Right lobe of liver (tissue), 4 donors: ENCODE results near the gene KMT2C.

Source experiments
- CTCF ChIP-seq, 4 donors: fragments of 200-600 bp in 3 of 4; fragments of 450-650 bp in 1 of 4; IDR thresholded peaks; one replicate each; pipeline versions ENCODE4 v1.5.1 to v1.8.0; 2016 to 2022; ENCODE audit warnings: antibody characterized with exemption in 4 of 4, mild to moderate bottlenecking in 2 of 4
- POLR2A ChIP-seq: fragments of 450-650 bp; IDR thresholded peaks from one replicate; pipeline ENCODE4 v1.6.1; 2017; ENCODE audit warnings: antibody characterized with exemption, mild to moderate bottlenecking
- donor health status: DM: no; HTN: no; CAD: no.
- donor health status: DM: no; HTN: no; CAD: no.
- donor health status: DM: no; HTN: yes; CAD: no.

- TF ChIP-seq CTCF (IDR thresholded peaks at IDR 0.05) (no peak), POLR2A (no peak)
Measured at GRCh38 chr7:152180587-152180986, 255.2 kb downstream of the KMT2C start.
